ENCODE data around the gene RABGAP1. TPM values are rescaled to one million over a fixed set of nuclear protein-coding genes. Genes with fewer than 3 reads are reported as not detected.

Gene RABGAP1
- total RNA-seq, 1 donor from 2014 or later, result 58.6 TPM

DNA sequence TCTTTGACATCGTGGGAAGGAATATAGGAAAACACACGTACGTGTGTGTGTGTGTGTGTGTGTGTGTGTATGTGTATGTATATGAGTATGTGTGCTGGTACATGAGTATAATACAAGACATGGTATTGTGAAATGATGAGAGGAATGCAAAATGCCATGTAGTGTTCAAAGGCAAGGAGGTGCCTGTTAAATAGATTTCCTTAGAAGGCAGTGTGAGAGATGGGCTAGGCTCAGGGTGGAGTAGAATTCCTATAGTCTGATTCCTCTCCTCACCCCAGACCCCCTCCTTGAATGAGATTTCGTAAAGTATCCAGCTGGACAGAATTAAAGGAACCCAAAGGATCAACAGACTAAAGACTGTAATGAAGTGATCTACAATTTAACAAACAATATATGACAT lies 103.8 kb downstream of the RABGAP1 start:
- H3K36me3 ChIP-seq, result no peaks in the 10 kb centered on the region
- ATAC-seq, result no peak
- intact Hi-C loops (cut with DNase I), result no loop called here
- TF ChIP-seq, protein P1, sequence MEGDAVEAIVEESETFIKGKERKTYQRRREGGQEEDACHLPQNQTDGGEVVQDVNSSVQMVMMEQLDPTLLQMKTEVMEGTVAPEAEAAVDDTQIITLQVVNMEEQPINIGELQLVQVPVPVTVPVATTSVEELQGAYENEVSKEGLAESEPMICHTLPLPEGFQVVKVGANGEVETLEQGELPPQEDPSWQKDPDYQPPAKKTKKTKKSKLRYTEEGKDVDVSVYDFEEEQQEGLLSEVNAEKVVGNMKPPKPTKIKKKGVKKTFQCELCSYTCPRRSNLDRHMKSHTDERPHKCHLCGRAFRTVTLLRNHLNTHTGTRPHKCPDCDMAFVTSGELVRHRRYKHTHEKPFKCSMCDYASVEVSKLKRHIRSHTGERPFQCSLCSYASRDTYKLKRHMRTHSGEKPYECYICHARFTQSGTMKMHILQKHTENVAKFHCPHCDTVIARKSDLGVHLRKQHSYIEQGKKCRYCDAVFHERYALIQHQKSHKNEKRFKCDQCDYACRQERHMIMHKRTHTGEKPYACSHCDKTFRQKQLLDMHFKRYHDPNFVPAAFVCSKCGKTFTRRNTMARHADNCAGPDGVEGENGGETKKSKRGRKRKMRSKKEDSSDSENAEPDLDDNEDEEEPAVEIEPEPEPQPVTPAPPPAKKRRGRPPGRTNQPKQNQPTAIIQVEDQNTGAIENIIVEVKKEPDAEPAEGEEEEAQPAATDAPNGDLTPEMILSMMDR (IDR thresholded peaks at IDR 0.05), result no peak
- H3K4me1 ChIP-seq, result peaks cover 23% of the 10 kb centered on the region
- H3K27ac ChIP-seq, result no peak overlapping the region
- no peak for DNase-seq
- no peak overlapping the region for H3K4me3 ChIP-seq
- H3K9me3 ChIP-seq, result no peaks in the 10 kb centered on the region
- no peaks in the 10 kb centered on the region for H3K27me3 ChIP-seq

DNA sequence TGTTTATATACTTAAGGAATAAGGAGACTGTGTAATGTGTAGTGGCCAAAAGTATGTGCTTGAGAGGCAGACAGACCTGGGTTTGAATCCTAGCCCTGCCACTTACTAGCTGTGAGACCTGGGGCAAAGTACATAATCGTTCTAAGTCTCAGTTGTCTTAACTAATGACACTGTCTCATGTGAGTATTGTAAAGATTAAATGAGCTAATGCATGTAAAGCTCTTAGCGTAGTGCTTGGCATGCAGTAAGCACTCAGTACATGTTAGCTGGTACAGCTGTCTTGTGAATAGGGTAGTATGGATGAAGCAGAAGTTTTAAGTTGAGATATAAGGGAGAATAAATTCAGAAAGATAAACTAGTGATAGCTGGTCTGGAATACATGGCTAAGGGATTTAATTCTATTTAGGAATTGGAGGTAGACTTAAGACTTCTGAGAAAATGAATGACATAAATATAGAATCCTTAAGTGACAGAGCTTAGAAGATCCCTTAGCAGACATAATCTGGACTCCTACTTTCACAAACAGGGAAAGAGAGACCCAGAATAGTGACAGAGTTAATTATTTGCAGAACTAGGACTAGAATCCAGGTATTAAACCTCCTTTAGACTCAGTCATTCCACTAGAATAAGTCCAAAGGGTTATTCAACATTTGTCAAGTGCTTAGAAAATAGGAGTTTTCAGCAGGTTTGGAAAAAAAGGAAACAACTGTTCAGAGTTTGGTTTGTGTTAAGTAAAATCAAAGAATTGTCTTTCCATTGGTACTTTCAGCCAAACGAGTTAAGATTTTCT lies 105.8 kb downstream of the RABGAP1 start:
- Histone ChIP-seq H3K27ac (peak overlapping the region; percentile 25), H3K9me3 (no peaks in the 10 kb centered on the region), H3K36me3 (no peaks in the 10 kb centered on the region), H3K27me3 (no peaks in the 10 kb centered on the region), H3K4me3 (no peak overlapping the region), H3K4me1 (peaks cover 23% of the 10 kb centered on the region)
- intact Hi-C loops (cut with DNase I), result no loop called here
- TF ChIP-seq, protein P1 (IDR thresholded peaks at IDR 0.05), result no peak
- ATAC-seq (no peak), DNase-seq (no peak)

DNA sequence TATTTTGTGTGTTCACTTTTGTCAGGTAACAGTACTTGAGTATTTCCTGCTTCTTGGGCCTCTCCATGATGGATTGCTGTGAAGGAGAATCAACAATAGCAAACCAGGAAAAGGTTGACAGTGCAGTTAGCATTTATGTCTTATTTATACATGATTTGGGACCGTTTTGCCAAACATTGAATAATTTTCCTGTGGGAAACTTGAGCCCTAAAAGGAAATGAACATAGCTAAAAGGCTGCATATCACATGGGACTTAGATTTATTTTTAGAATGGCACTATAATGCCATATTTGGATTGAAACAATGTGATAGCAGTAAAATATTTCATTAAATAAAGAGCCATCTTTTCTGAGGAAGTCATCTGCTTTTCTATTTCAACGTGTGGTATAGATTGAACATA lies 107.9 kb downstream of the RABGAP1 start:
- H3K4me1 ChIP-seq, result peaks cover 23% of the 10 kb centered on the region
- no peak for DNase-seq
- intact Hi-C loops (cut with DNase I), result no loop called here

DNA sequence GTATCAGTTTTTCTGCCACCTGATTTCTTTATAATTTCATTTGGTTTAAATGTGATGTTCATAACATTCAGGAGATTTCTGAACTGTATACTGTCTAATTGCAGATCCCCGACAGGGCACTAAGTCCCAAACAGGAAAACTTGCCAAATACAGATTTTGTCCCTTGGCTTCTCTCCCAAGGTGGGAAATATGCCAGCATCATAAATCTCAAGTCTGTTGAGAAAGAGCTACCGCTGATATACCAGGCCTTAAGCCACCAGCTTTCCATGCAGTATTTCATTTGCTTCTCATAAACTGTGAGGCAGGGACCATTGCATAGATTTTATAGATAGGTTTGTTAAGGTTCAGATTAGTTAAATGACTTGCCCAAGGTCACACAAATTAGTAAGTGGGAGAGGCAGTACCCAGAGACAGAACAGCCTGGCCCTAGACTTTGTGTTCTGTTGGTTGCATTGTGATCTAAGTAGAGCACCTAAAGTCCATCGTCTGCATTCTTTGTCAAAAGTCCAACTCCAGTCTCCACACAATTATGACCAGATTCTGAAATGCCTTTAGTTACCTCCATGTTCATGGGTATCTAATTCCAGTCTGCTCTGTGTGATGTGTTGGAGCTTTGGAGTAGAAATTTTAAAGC lies 108.9 kb downstream of the RABGAP1 start:
- ATAC-seq, result peak; percentile 56
- Histone ChIP-seq H3K9me3 (no peaks in the 10 kb centered on the region), H3K4me1 (peaks cover 23% of the 10 kb centered on the region), H3K27ac (peak overlapping the region; percentile 24), H3K4me3 (no peak overlapping the region), H3K27me3 (no peaks in the 10 kb centered on the region), H3K36me3 (peaks cover under 1% of the 10 kb centered on the region)
- no peak for DNase-seq
- TF ChIP-seq, protein P1 (IDR thresholded peaks at IDR 0.05), result no peak
- intact Hi-C loops (cut with DNase I), result no loop called here

More for the DNA sequence above, 107.9 kb downstream of the RABGAP1 start:
- TF ChIP-seq, protein P1 (IDR thresholded peaks at IDR 0.05), result no peak
- Histone ChIP-seq H3K4me3 (no peak overlapping the region), H3K27me3 (no peaks in the 10 kb centered on the region), H3K36me3 (no peaks in the 10 kb centered on the region), H3K9me3 (no peaks in the 10 kb centered on the region), H3K27ac (peak overlapping the region; percentile 38)
- no peak for ATAC-seq

DNA sequence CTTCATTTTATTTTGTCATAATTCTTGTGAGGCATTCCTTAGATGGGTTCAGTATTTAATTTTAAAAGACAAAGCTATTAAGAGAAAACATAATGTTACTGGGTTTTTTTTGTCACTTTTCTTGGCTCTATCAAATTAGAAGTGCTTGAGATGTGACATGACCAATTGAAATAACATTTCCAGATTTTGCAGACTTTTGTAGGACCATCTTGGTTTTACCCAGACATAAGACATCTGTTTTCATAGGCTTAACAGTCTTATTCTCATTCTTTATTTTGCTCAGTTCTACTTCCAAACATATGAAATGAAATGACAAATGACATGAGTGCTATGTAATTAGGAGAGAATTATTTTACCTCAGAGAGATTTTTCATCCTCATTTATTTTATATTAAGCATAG lies 112.2 kb downstream of the RABGAP1 start:
- ATAC-seq, result no peak
- intact Hi-C loops (cut with DNase I), result no loop called here
- DNase-seq, result no peak
- peaks cover 7% of the 10 kb centered on the region for H3K36me3 ChIP-seq
- H3K27me3 ChIP-seq, result no peaks in the 10 kb centered on the region
- H3K4me3 ChIP-seq, result no peak overlapping the region
- H3K4me1 ChIP-seq, result peaks cover 15% of the 10 kb centered on the region
- H3K27ac ChIP-seq, result no peak overlapping the region
- TF ChIP-seq, protein P1 (IDR thresholded peaks at IDR 0.05), result no peak
- H3K9me3 ChIP-seq, result no peaks in the 10 kb centered on the region
